Nephron progenitor cell (in vitro differentiated cells): Measurements from ENCODE around the gene GRWD1.

ENCODE experiments used
- DNase-seq: peaks from one replicate; pipeline ENCODE4 v3.0.0; 2021
- H3K27ac Mint-ChIP-seq: 2 replicates; pipeline ENCODE4 v1.8.0; 2021; ENCODE audit warnings: mild to moderate bottlenecking, moderate library complexity, mixed read lengths
- H3K27me3 Mint-ChIP-seq: 2 replicates; pipeline ENCODE4 v1.8.0; 2021; ENCODE audit warnings: mild to moderate bottlenecking, low read depth, mixed read lengths; ENCODE audit not compliant: poor library complexity
- H3K36me3 Mint-ChIP-seq: 2 replicates; pipeline ENCODE4 v1.8.0; 2021; ENCODE audit warnings: low read depth, mixed read lengths
- H3K4me1 Mint-ChIP-seq: 2 replicates; pipeline ENCODE4 v1.8.0; 2021; ENCODE audit warnings: mixed read lengths
- H3K4me3 Mint-ChIP-seq: 2 replicates; pipeline ENCODE4 v1.8.0; 2021; ENCODE audit warnings: mild to moderate bottlenecking, moderate library complexity, mixed read lengths
- H3K9me3 Mint-ChIP-seq: 2 replicates; pipeline ENCODE4 v1.8.0; 2021; ENCODE audit warnings: mild to moderate bottlenecking, moderate library complexity, mixed read lengths
- TF ChIP-seq, protein P1 (sequence below): fragments of 200-600 bp; sonication (generic); IDR thresholded peaks from 2 replicates; pipeline ENCODE4 v1.5.0; 2021; ENCODE audit warnings: antibody characterized with exemption

Gene GRWD1

DNA sequence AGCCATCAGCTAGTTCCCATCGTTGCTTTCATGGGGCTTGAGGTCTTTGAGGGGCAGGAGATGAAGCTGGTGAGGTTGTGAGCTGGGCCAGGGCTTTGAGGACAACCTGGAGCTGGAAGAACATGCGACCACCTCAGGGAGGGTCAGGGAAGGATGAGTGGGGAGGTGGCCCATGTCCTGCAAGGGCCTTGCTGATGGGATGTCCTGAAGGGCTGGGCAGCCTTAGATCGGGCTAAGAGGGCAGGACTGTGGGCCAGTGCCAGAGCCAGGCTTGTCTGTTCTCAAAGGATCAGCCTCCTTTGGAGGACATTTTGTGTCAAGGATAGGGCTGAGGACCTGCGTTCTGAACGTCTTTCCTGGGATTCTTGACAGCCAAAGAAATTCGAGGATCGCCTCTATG, 33.9 kb downstream of the GRWD1 start:
- H3K27ac Mint-ChIP-seq, result peak overlapping the region; percentile 97
- H3K9me3 Mint-ChIP-seq, result no peaks in the 10 kb centered on the region

DNA sequence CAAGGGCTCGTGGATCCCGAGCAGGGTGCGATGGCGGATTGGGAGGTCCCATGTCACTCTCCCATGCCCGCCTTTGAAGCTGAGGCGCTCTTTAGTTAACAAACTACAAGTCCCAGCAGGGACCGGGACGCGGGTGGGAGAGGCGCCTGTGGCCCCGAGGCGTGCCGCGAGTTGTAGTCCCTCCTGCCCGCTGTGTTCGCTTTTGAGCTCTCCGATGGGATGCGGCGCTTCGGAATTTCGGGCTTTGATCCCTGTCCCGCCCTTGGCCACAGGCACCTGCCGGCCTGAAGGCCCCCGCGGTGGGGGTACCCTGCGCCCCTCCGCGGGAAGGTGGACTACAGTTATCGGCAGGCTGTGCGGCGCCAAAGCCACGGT, 34.4 kb downstream of the GRWD1 start:
- H3K36me3 Mint-ChIP-seq, result peaks cover 54% of the 10 kb centered on the region
- H3K4me3 Mint-ChIP-seq, result no peak overlapping the region
- no peaks in the 10 kb centered on the region for H3K9me3 Mint-ChIP-seq
- DNase-seq, result no peak
- TF ChIP-seq, protein P1, sequence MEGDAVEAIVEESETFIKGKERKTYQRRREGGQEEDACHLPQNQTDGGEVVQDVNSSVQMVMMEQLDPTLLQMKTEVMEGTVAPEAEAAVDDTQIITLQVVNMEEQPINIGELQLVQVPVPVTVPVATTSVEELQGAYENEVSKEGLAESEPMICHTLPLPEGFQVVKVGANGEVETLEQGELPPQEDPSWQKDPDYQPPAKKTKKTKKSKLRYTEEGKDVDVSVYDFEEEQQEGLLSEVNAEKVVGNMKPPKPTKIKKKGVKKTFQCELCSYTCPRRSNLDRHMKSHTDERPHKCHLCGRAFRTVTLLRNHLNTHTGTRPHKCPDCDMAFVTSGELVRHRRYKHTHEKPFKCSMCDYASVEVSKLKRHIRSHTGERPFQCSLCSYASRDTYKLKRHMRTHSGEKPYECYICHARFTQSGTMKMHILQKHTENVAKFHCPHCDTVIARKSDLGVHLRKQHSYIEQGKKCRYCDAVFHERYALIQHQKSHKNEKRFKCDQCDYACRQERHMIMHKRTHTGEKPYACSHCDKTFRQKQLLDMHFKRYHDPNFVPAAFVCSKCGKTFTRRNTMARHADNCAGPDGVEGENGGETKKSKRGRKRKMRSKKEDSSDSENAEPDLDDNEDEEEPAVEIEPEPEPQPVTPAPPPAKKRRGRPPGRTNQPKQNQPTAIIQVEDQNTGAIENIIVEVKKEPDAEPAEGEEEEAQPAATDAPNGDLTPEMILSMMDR, result no peak
- H3K4me1 Mint-ChIP-seq, result peaks cover 58% of the 10 kb centered on the region
- H3K27me3 Mint-ChIP-seq, result peaks cover 9% of the 10 kb centered on the region
- H3K27ac Mint-ChIP-seq, result no peak overlapping the region

More for the DNA sequence above, 33.9 kb downstream of the GRWD1 start:
- peaks cover 9% of the 10 kb centered on the region for H3K27me3 Mint-ChIP-seq
- peaks cover 53% of the 10 kb centered on the region for H3K4me1 Mint-ChIP-seq
- H3K36me3 Mint-ChIP-seq, result peaks cover 56% of the 10 kb centered on the region
- H3K4me3 Mint-ChIP-seq, result no peak overlapping the region
- no peak for DNase-seq
- TF ChIP-seq, protein P1, result no peak

GRCh38 chr19:48480558-48481500, 35.0 kb downstream of the GRWD1 start:
- TF ChIP-seq, protein P1, result no peak
- H3K9me3 Mint-ChIP-seq, result no peaks in the 10 kb centered on the region
- peak overlapping the region; percentile 92 for H3K27ac Mint-ChIP-seq
- peaks cover 56% of the 10 kb centered on the region for H3K4me1 Mint-ChIP-seq
- peaks cover 9% of the 10 kb centered on the region for H3K27me3 Mint-ChIP-seq
- H3K4me3 Mint-ChIP-seq, result no peak overlapping the region
- H3K36me3 Mint-ChIP-seq, result peaks cover 47% of the 10 kb centered on the region
- DNase-seq, result no peak

DNA sequence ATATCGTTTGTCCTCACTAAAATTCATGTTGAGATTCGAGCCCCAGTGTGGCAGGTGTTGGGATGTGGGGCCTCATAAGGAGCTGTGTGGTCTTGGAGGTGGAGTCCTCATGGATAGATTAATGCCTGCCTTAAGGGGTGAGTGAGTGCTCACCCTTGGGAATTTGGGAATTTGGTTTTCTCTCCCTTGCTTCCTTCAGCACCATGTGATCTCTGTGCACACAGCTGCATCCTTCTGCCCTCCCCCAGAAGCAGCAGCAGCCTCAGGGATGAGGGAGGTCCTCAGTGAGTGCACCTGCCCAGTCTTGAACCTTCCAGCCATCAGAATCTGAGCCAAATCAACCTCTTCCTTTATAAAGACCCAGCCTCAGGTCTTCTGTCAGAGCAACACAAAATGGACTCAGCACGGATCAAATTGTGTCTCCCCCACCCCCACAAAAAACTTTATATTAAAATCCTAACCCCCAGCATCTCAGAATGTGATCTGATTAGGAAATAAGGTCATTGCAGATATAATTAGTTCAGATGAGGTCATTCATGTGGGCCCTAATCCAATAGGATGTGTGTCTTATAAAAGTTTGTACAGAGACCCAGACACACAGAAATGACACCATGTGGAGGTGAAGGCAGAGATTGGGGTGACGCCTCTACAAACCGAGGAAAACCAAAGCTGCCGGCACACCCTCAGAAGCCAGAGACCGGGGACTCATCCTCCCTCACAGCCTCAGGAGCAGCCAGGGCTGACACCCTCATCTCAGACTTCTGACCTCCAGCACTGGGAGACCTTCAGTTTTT, 36.3 kb downstream of the GRWD1 start:
- Mint-ChIP-seq H3K27ac (peak overlapping the region; percentile 92), H3K36me3 (peaks cover 46% of the 10 kb centered on the region), H3K4me1 (peaks cover 57% of the 10 kb centered on the region), H3K4me3 (no peak overlapping the region), H3K9me3 (no peaks in the 10 kb centered on the region), H3K27me3 (peaks cover 9% of the 10 kb centered on the region)
- DNase-seq, result no peak
- TF ChIP-seq, protein P1, result no peak

GRCh38 chr19:48483301-48483700, 37.5 kb downstream of the GRWD1 start:
- TF ChIP-seq, protein P1, result no peak
- H3K9me3 Mint-ChIP-seq, result no peaks in the 10 kb centered on the region
- H3K36me3 Mint-ChIP-seq, result peaks cover 50% of the 10 kb centered on the region
- peak overlapping the region; percentile 16 for H3K27ac Mint-ChIP-seq
- peaks cover 63% of the 10 kb centered on the region for H3K4me1 Mint-ChIP-seq
- H3K27me3 Mint-ChIP-seq, result peaks cover 16% of the 10 kb centered on the region
- no peak overlapping the region for H3K4me3 Mint-ChIP-seq
- no peak for DNase-seq
